Activated B cell treated with CpG ODN at 0.5 μM for 24 hours (primary cell): ENCODE data around the gene UBE2QL1. TPM values are rescaled to one million over a fixed set of nuclear protein-coding genes. Genes with fewer than 3 reads are reported as not detected.

Experiments
- ATAC-seq: fragments of 200-7000 bp; cut with Tn5 transposase; one replicate; pipeline ENCODE4 v1.10.0; 2021; ENCODE audit warnings: low read depth, mild to moderate bottlenecking, moderate library complexity
- CTCF ChIA-PET: fragments of 350-600 bp; sonication (Branson Sonifier 250); formaldehyde crosslinking; loops from one replicate; lab custom pipeline; 2021; ENCODE audit warnings: antibody characterized with exemption; lab: Charles Lee
- POLR2A ChIA-PET: fragments of 350-600 bp; sonication (Branson Sonifier 250); formaldehyde crosslinking; loops from one replicate; lab custom pipeline; 2021; ENCODE audit warnings: antibody characterized with exemption; lab: Charles Lee
- DNase-seq: peaks from one replicate; pipeline ENCODE4 v3.0.0; 2022
- H3K27ac Mint-ChIP-seq: one replicate; pipeline ENCODE4 v1.8.0; 2020; ENCODE audit warnings: mixed read lengths
- H3K27me3 Mint-ChIP-seq: one replicate; pipeline ENCODE4 v1.8.0; 2021; ENCODE audit warnings: mixed read lengths
- H3K36me3 Mint-ChIP-seq: one replicate; pipeline ENCODE4 v1.8.0; 2021; ENCODE audit warnings: low read depth, mixed read lengths
- H3K4me1 Mint-ChIP-seq: one replicate; pipeline ENCODE4 v1.8.0; 2021; ENCODE audit warnings: mixed read lengths
- H3K4me3 Mint-ChIP-seq: one replicate; pipeline ENCODE4 v1.8.0; 2020; ENCODE audit warnings: mild to moderate bottlenecking, mixed read lengths
- H3K9me3 Mint-ChIP-seq: one replicate; pipeline ENCODE4 v1.8.0; 2020; ENCODE audit warnings: mixed read lengths
- intact Hi-C: fragments of 100-400 bp; cut with micrococcal nuclease; formaldehyde crosslinking; loops from one replicate; pipeline ENCODE4 v1.15.1; 2024
- total RNA-seq: library from RNA; stranded (reverse); gene quantifications from 2 replicates; pipeline ENCODE4 v1.2.3, GENCODE V29; 2022
- TF ChIP-seq, protein P1 (sequence below): fragments of 200-600 bp; IDR thresholded peaks from one replicate; pipeline ENCODE4 v1.8.0; 2022; ENCODE audit warnings: antibody characterized with exemption, mild to moderate bottlenecking

The UBE2QL1 gene
- total RNA-seq, 1 donor from 2014 or later, result 1.2 TPM

DNA sequence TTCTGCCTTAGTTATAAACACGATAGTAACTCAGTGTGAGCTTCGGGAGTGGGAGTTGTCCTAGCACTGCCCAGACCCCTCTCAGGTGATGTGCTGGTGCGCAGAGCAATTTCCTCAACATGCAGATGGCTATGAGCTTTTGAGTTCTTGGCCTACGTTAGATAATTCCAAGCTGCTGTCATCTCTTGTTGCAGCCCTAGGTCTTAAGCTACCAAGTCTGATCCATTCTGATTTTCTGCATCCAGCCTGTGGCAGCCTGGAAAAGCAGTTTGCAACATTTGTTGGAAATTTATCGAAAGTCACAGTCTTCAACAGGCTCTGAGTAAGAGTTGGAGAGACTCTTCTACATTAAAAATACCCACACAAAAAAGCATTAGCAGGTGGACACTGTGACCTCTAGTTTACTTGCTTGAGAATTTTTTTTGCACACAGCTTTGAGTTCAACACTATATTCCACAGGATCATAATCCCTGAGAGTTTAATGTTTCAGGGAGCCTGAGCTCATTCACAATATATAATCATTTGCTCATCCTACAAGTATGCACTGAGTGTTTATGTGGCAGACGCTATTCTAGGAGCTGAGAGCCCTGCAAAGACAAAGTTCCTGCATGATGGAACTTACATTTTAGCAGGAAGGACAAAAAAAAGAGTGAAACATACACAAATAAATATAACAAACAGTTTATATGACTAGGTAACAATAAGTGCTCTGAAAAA is 91.6 kb downstream of the UBE2QL1 start:
- ChIA-PET POLR2A (no interaction called here), CTCF (no interaction called here)
- no peaks in the 10 kb centered on the region for H3K9me3 Mint-ChIP-seq
- DNase-seq, result no peak
- H3K27ac Mint-ChIP-seq, result no peak overlapping the region
- ATAC-seq, result no peak
- no peaks in the 10 kb centered on the region for H3K27me3 Mint-ChIP-seq
- H3K4me3 Mint-ChIP-seq, result no peak overlapping the region
- TF ChIP-seq, protein P1, sequence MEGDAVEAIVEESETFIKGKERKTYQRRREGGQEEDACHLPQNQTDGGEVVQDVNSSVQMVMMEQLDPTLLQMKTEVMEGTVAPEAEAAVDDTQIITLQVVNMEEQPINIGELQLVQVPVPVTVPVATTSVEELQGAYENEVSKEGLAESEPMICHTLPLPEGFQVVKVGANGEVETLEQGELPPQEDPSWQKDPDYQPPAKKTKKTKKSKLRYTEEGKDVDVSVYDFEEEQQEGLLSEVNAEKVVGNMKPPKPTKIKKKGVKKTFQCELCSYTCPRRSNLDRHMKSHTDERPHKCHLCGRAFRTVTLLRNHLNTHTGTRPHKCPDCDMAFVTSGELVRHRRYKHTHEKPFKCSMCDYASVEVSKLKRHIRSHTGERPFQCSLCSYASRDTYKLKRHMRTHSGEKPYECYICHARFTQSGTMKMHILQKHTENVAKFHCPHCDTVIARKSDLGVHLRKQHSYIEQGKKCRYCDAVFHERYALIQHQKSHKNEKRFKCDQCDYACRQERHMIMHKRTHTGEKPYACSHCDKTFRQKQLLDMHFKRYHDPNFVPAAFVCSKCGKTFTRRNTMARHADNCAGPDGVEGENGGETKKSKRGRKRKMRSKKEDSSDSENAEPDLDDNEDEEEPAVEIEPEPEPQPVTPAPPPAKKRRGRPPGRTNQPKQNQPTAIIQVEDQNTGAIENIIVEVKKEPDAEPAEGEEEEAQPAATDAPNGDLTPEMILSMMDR, result no peak
- H3K36me3 Mint-ChIP-seq, result no peaks in the 10 kb centered on the region
- H3K4me1 Mint-ChIP-seq, result no peaks in the 10 kb centered on the region
- intact Hi-C loops, result no loop called here

DNA sequence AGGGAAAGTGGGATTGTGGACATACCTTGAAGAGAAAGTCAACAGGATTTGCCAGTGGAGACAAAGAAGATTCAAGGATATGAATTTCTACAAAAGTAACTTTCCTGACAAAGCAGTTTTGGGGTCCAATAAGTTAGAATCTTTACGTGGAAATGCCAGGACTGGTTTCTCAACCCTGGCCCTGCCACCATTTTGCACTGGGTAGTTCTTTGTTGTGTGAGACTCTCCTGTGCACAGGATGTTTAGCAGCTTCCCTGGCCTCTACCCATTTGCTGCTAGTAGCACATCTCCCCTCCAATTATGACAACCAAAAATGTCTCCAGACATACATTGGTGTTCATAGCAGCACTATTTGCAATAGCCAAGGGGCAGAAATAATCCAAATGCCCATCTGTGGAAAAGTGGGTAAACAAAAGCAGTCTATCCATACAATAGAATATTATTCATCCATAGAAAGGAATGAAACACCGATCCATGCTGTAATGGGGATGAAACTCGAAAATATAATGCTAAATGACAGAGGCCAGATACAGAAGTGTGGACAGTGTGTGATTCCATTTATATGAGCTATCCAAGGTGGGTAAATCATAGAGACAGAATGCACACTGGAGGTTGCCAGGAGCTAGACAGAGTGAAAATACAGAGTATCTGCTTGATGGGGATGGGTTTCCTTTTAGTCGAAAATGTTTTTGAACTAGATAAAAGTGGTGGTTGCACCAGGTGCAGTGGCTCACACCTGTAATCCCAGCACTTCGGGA is 92.8 kb downstream of the UBE2QL1 start:
- H3K4me3 Mint-ChIP-seq, result no peak overlapping the region
- ChIA-PET CTCF (no interaction called here), POLR2A (no interaction called here)
- H3K27ac Mint-ChIP-seq, result no peak overlapping the region
- ATAC-seq (no peak), DNase-seq (no peak)
- no peaks in the 10 kb centered on the region for H3K4me1 Mint-ChIP-seq
- no peaks in the 10 kb centered on the region for H3K27me3 Mint-ChIP-seq
- intact Hi-C loops, result no loop called here
- TF ChIP-seq, protein P1, result no peak
- H3K36me3 Mint-ChIP-seq, result no peaks in the 10 kb centered on the region
- no peaks in the 10 kb centered on the region for H3K9me3 Mint-ChIP-seq

DNA sequence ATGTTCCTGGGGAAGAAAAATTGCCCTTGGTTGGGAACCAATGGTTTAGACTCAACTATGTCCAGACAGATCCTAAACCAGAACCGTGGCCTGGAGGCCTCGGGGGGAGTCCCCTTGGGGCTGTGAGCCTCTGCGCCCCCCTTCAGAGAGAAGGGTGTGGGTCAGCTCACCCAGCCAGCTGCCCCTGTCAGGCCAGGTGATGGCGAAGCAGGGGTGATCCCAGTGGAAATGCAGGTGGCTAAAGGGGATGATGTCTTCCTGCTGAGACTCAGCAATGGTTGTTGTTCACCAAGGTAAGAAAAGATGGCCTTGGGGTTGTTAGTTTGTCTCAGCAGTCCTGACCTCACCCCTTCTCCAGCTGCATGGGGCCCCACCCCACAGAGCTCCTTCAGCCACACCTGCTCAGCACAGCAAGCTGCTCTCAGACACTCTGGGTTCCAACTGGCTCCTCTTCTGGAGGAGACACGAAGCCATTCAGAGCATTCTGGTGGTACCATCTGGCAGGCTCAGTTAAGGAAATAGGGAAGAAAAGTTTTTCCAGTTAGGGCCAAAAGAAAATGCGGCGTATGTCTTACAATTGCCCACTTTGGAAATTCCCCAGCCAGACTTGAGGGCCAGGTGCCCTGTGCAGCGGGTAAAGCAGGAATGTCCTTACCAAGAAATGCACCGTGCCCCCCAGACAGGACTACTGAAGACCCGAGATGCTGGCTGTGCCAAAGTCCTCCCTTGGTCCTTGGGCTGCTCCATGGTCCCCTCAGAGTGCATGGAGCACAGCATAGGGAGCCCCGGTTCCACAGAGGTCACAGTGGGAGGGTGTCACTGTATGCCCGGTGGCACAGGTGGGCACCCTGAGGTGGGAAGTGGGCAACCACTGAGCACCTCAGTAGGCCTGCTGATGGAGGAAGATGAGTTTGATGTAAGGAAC is 94.0 kb downstream of the UBE2QL1 start:
- no peak for ATAC-seq
- Mint-ChIP-seq H3K36me3 (no peaks in the 10 kb centered on the region), H3K27ac (no peak overlapping the region), H3K27me3 (no peaks in the 10 kb centered on the region), H3K4me3 (no peak overlapping the region), H3K4me1 (no peaks in the 10 kb centered on the region), H3K9me3 (no peaks in the 10 kb centered on the region)
- ChIA-PET POLR2A (no interaction called here), CTCF (no interaction called here)
- TF ChIP-seq, protein P1, result no peak
- no peak for DNase-seq
- intact Hi-C loops, result no loop called here

DNA sequence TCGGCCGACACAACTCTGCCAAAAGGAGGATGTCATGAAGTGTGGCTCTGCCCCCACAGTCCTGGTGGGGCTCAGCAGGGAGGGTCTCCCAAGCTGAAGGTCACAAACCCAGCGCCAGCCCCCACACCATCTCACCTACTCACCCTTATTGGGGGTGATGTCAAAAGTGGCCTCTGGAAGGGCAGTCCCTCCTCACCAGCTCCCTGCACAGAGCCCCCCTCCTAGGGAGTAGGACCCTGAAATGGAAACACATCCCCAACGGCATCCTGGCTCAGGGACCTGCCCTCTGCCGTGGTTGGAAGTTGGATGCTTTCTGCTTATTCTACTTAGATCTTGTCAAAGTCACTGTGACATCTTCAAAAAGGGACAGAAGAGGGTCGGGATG is 94.7 kb downstream of the UBE2QL1 start:
- ATAC-seq (no peak), DNase-seq (no peak)
- Mint-ChIP-seq H3K9me3 (peaks cover 2% of the 10 kb centered on the region), H3K4me3 (no peak overlapping the region), H3K27me3 (no peaks in the 10 kb centered on the region), H3K36me3 (no peaks in the 10 kb centered on the region), H3K4me1 (no peaks in the 10 kb centered on the region), H3K27ac (no peak overlapping the region)
- intact Hi-C loops, result no loop called here
- TF ChIP-seq, protein P1, result no peak
- ChIA-PET CTCF (no interaction called here), POLR2A (no interaction called here)
